HG02943 (cell line): ENCODE results near the gene APP.
"Not testable (repeated sequence)": the region's sequence is repeated elsewhere in the genome, so short reads cannot be mapped to it uniquely, and the experiment has no call there.

Source experiments
- ATAC-seq: cut with Tn5 transposase; IDR thresholded peaks from one replicate; pipeline ENCODE4 v1.9.1; 2021; ENCODE audit warnings: mild to moderate bottlenecking, low read depth, moderate library complexity; ENCODE audit not compliant: unreplicated experiment

Gene APP

DNA sequence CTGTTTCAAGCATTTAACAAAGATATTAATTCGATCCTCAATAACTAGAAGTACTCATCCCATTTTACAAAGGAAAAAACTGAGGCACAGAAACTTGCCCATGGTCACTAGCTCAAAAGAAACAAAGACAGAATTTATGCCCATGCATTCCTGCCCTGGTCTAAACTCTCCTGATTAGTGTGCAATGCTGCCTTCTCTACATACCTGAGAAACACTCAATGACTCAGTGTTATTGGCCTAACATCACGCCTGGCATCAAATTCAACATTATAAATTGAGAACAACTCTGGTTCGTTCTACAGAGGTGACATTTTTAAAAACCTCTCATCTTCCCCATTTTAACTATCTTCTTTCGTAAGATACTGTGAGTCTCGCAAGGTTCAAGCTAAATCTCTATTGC lies 5.2 kb downstream of the APP start:
- no peak for ATAC-seq

DNA sequence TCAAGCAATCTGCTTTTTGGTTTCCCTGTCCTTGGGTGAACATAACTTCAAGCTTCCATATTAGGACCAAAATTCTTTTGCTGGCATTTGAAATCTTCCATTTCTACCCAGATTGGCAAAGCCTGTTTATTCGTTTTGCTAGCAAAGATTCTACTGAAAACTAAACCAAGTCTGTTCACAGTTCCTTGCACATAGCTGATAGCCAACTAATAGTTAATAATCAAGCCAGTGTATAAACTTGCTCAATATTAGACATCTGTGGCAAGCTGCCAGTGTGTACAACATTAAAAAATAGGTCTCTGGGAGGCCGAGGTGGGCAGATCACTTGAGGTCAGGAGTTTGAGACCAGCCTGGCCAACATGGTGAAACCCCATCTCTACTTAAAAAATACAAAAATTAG lies 6.3 kb downstream of the APP start:
- ATAC-seq = no peak

GRCh38 chr21:26162081-26162480 lies 8.5 kb downstream of the APP start:
- no peak for ATAC-seq

GRCh38 chr21:26159869-26160268 lies 10.7 kb downstream of the APP start:
- ATAC-seq = no peak

DNA sequence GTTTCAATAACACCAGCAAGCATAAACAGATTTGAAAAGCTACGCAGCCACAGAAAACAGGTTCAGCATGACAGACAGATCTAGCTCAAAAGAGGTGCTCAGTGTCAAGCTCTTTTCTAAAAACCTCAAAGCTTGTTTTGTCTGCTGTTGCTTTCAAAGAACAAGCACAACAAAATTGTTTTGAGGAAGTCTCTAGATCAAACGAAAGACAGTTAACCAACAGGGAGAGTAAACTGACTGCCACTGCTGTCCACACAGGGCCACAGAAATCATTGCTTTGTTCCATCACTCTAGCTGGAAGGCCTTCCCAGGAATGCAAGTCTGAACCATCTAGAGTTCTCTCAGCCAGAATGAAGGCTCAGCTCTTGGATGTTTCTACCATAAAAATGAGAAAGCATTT lies 12.8 kb downstream of the APP start:
- no peak for ATAC-seq

- ATAC-seq = no peak
Measured at GRCh38 chr21:26154753-26155152, 15.8 kb downstream of the APP start.

- no peak for ATAC-seq
Measured at GRCh38 chr21:26153758-26154157, 16.8 kb downstream of the APP start.

GRCh38 chr21:26148840-26149354 lies 21.7 kb downstream of the APP start:
- no peak for ATAC-seq

- ATAC-seq = no peak
Measured at GRCh38 chr21:26148071-26148839, 22.3 kb downstream of the APP start.

GRCh38 chr21:26147535-26147934 lies 23.0 kb downstream of the APP start:
- ATAC-seq = no peak

GRCh38 chr21:26146681-26147080 lies 23.9 kb downstream of the APP start:
- ATAC-seq = no peak

DNA sequence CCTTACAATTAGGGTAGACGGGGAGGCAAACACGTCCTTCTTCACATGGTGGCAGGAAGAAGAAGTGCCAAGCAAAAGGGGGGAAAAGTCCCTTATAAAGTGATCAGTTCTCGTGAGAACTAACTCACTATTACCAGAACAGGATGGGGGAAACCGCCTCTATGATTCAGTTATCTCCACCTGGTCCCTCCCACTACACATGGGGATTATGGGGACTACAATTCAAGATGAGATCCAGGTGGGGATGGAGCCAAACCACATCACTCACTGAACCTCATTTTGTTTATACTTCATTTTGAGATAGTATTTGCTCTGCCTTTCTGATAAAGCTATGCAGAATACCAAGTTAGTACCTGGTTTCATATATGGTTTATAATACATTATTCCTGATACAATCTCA lies 26.5 kb downstream of the APP start:
- ATAC-seq = no peak

- no peak for ATAC-seq
Measured at GRCh38 chr21:26142363-26142762, 28.2 kb downstream of the APP start.

DNA sequence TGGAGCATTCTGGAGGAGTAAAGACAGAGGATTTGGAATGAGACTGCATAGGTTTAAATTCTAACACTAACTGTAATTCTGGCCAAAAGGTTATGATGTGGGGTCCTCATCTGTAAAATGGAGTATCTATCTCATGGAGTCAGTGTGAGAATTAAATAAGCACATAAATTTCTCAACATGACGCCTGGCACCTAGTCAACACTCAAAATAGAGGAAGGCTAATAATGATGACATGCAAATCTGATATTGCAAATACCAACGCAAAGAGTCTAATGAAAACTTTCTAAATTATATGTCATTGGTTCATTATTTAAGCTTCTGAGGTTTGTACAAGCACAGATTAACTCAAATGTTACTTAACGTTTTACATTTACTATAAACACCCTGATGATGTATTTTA lies 29.6 kb downstream of the APP start:
- ATAC-seq = no peak

GRCh38 chr21:26140164-26140579 lies 30.4 kb downstream of the APP start:
- no peak for ATAC-seq

DNA sequence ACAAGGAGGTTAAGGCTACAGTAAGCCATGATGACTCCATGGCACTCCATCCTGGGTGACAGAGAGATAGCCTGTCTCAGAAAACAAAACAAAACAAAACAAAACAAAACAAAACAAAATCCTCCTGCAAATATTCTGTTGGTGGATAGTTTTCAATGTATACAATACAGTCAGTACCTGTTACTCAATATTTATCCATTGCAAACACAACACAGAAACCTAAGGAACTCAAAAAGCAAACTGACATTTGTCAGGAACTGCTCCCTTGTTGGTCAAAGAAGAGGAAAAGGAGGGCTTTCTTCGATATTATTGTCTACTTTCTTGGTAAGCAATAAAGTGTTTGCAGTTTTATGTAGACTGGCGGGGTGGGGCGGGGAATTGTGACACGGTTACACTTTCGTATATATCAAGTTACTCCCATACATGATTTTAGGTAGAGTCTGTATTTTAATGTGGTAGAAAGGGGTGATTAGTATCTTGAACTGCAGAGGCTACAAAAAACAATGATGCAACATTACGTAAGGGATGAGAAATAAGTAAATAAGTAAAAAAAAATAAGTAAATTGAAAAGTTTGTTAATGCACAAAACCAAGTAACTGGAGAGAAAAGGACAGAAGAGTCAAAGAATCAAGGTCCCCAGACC lies 31.8 kb downstream of the APP start:
- ATAC-seq = no peak

GRCh38 chr21:26137379-26138060 lies 33.0 kb downstream of the APP start:
- no peak for ATAC-seq

- ATAC-seq = peak; percentile 99
Measured at GRCh38 chr21:26136671-26137070, 33.9 kb downstream of the APP start.

- no peak for ATAC-seq
Measured at GRCh38 chr21:26135520-26135919, 35.0 kb downstream of the APP start.

GRCh38 chr21:26131554-26131953 lies 39.0 kb downstream of the APP start:
- ATAC-seq = no peak

GRCh38 chr21:26131053-26131452 lies 39.5 kb downstream of the APP start:
- not testable (repeated sequence) for ATAC-seq
